WTC11 (cell line): ENCODE results near the gene IPO13. TPM values are rescaled to one million over a fixed set of nuclear protein-coding genes. Genes with fewer than 3 reads are reported as not detected.

Experiments used
- ATAC-seq: fragments of 200-7000 bp; cut with Tn5 transposase; 2 replicates; pipeline ENCODE4 v1.10.0; 2021; ENCODE audit warnings: mild to moderate bottlenecking, moderate library complexity
- CTCF ChIA-PET: fragments of 300-600 bp; sonication (Branson Sonifier 250); formaldehyde crosslinking; loops from one replicate; lab custom pipeline; 2021; ENCODE audit warnings: antibody characterized with exemption; lab: Charles Lee
- POLR2A ChIA-PET: fragments of 350-600 bp; sonication (Branson Sonifier 250); formaldehyde crosslinking; loops from one replicate; lab custom pipeline; 2021; ENCODE audit warnings: antibody characterized with exemption; lab: Charles Lee
- DNase-seq: peaks from one replicate; pipeline ENCODE4 v3.0.0; 2021; ENCODE audit warnings: low spot score
- H3K27ac Mint-ChIP-seq: 2 replicates; pipeline ENCODE4 v1.8.0; 2021; ENCODE audit warnings: mixed read lengths
- H3K27me3 Mint-ChIP-seq: 2 replicates; pipeline ENCODE4 v1.8.0; 2021; ENCODE audit warnings: low read depth, mild to moderate bottlenecking, moderate library complexity, mixed read lengths
- H3K36me3 Mint-ChIP-seq: 2 replicates; pipeline ENCODE4 v1.8.0; 2021; ENCODE audit warnings: mixed read lengths
- H3K4me1 Mint-ChIP-seq: 2 replicates; pipeline ENCODE4 v1.8.0; 2022; ENCODE audit warnings: mixed read lengths
- H3K4me3 Mint-ChIP-seq: 2 replicates; pipeline ENCODE4 v1.8.0; 2021; ENCODE audit warnings: mild to moderate bottlenecking, moderate library complexity, mixed read lengths
- H3K9me3 Mint-ChIP-seq: 2 replicates; pipeline ENCODE4 v1.8.0; 2021; ENCODE audit warnings: mixed read lengths
- ATF1 ChIP-seq: sonication (generic); formaldehyde crosslinking; IDR thresholded peaks from 2 replicates; pipeline ENCODE4 v1.8.1; 2023; ENCODE audit warnings: mild to moderate bottlenecking, moderate library complexity, missing genetic modification reagents
- GTF2I ChIP-seq: fragments of 250-450 bp; sonication (Bioruptor Pico); conservative IDR thresholded peaks from 2 replicates; pipeline ENCODE4 v1.4.0; 2021; ENCODE audit warnings: mild to moderate bottlenecking
- HMGXB4 ChIP-seq: sonication (generic); formaldehyde crosslinking; IDR thresholded peaks from 2 replicates; pipeline ENCODE4 v1.8.1; 2023; ENCODE audit warnings: mild to moderate bottlenecking, moderate library complexity, missing genetic modification reagents
- NFE2L1 ChIP-seq: sonication (generic); formaldehyde crosslinking; IDR thresholded peaks from 2 replicates; pipeline ENCODE4 v1.8.1; 2023; ENCODE audit warnings: missing genetic modification reagents
- NR2C2 ChIP-seq: sonication (generic); formaldehyde crosslinking; IDR thresholded peaks from 2 replicates; pipeline ENCODE4 v1.8.0; 2022; ENCODE audit warnings: mild to moderate bottlenecking, missing genetic modification reagents
- TEAD4 ChIP-seq: sonication (generic); formaldehyde crosslinking; IDR thresholded peaks from 2 replicates; pipeline ENCODE4 v1.8.0; 2022; ENCODE audit warnings: mild to moderate bottlenecking, missing genetic modification reagents
- ZNF416 ChIP-seq: fragments of 250-450 bp; sonication (Bioruptor Pico); IDR thresholded peaks from 2 replicates; pipeline ENCODE4 v1.9.0; 2021; ENCODE audit warnings: mild to moderate bottlenecking, inconsistent platforms
- total RNA-seq: library from RNA; stranded (reverse); gene quantifications from 3 replicates; pipeline ENCODE4 v1.2.3, GENCODE V29; 2021
- TF ChIP-seq, protein P1 (sequence below): sonication (generic); formaldehyde crosslinking; IDR thresholded peaks from 2 replicates; pipeline ENCODE4 v1.8.1; 2022; ENCODE audit warnings: low read depth, mild to moderate bottlenecking, moderate library complexity, missing genetic modification reagents, borderline replicate concordance
- TF ChIP-seq, protein P2 (sequence below): sonication (generic); formaldehyde crosslinking; IDR thresholded peaks from 2 replicates; pipeline ENCODE4 v1.8.0; 2022; ENCODE audit warnings: missing genetic modification reagents
- TF ChIP-seq, protein P3 (sequence below): sonication (generic); formaldehyde crosslinking; IDR thresholded peaks from 2 replicates; pipeline ENCODE4 v1.8.1; 2023; ENCODE audit warnings: mild to moderate bottlenecking, missing genetic modification reagents, borderline replicate concordance

The IPO13 gene
- total RNA-seq, 1 experiment from 2014 or later, result 24.2 TPM

GRCh38 chr1:43953361-43953760, 6.6 kb downstream of the IPO13 start (continued):
- TF ChIP-seq, protein P1, sequence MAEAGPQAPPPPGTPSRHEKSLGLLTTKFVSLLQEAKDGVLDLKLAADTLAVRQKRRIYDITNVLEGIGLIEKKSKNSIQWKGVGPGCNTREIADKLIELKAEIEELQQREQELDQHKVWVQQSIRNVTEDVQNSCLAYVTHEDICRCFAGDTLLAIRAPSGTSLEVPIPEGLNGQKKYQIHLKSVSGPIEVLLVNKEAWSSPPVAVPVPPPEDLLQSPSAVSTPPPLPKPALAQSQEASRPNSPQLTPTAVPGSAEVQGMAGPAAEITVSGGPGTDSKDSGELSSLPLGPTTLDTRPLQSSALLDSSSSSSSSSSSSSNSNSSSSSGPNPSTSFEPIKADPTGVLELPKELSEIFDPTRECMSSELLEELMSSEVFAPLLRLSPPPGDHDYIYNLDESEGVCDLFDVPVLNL (CRISPR knock-in tag), result no peak
- TF ChIP-seq HMGXB4 (CRISPR knock-in tag) (no peak), ATF1 (CRISPR knock-in tag) (no peak), GTF2I (no peak), ZNF416 (CRISPR knock-in tag) (no peak)

- H3K27ac Mint-ChIP-seq, result no peak overlapping the region
- no peak for ATAC-seq
- no peak for DNase-seq
- TF ChIP-seq, protein P2, sequence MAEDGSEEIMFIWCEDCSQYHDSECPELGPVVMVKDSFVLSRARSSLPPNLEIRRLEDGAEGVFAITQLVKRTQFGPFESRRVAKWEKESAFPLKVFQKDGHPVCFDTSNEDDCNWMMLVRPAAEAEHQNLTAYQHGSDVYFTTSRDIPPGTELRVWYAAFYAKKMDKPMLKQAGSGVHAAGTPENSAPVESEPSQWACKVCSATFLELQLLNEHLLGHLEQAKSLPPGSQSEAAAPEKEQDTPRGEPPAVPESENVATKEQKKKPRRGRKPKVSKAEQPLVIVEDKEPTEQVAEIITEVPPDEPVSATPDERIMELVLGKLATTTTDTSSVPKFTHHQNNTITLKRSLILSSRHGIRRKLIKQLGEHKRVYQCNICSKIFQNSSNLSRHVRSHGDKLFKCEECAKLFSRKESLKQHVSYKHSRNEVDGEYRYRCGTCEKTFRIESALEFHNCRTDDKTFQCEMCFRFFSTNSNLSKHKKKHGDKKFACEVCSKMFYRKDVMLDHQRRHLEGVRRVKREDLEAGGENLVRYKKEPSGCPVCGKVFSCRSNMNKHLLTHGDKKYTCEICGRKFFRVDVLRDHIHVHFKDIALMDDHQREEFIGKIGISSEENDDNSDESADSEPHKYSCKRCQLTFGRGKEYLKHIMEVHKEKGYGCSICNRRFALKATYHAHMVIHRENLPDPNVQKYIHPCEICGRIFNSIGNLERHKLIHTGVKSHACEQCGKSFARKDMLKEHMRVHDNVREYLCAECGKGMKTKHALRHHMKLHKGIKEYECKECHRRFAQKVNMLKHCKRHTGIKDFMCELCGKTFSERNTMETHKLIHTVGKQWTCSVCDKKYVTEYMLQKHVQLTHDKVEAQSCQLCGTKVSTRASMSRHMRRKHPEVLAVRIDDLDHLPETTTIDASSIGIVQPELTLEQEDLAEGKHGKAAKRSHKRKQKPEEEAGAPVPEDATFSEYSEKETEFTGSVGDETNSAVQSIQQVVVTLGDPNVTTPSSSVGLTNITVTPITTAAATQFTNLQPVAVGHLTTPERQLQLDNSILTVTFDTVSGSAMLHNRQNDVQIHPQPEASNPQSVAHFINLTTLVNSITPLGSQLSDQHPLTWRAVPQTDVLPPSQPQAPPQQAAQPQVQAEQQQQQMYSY (CRISPR knock-in tag), result no peak
- TF ChIP-seq TEAD4 (CRISPR knock-in tag) (no peak), NR2C2 (CRISPR knock-in tag) (no peak)
- peaks cover 12% of the 10 kb centered on the region for H3K4me1 Mint-ChIP-seq
- H3K27me3 Mint-ChIP-seq, result no peaks in the 10 kb centered on the region
- peaks cover 13% of the 10 kb centered on the region; the same call in 1 of the 2 replicates for H3K36me3 Mint-ChIP-seq
- CTCF ChIA-PET, result interaction anchor here (0.8 to 2.8 kb wide), 4 partner anchors 19 to 301 kb away, joined by 3 to 46 read pairs (median 12); partner anchors contain the start of gene ARTN
- H3K4me3 Mint-ChIP-seq, result no peak overlapping the region
- POLR2A ChIA-PET, result interaction anchor here (1.0 to 1.4 kb wide), 3 partner anchors 20 to 38 kb away, joined by 3 to 4 read pairs (median 4); no protein-coding TSS in a partner anchor
- no peaks in the 10 kb centered on the region for H3K9me3 Mint-ChIP-seq
These were observed 7.3 kb downstream of the IPO13 start for GRCh38 chr1:43954036-43954435.

DNA sequence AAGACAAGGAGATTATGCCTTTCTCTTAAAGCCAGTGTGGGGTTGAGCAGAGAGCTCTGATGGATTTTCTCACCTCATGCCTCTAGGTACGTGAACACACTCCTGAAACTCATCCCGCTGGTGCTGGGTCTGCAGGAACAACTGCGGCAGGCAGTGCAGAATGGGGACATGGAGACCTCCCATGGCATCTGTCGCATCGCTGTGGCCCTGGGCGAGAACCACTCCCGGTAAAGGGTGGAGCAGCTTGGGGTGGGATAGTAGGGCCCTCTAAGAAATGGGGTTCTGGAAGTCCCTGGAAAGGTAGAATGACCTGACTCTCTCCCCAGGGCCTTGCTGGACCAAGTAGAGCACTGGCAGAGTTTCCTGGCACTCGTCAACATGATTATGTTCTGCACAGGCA, 9.5 kb downstream of the IPO13 start:
- Mint-ChIP-seq H3K9me3 (no peaks in the 10 kb centered on the region), H3K27me3 (no peaks in the 10 kb centered on the region), H3K36me3 (peaks cover 8% of the 10 kb centered on the region; the same call in 1 of the 2 replicates), H3K4me1 (peaks cover 12% of the 10 kb centered on the region)
- DNase-seq (no peak), ATAC-seq (no peak)
- TF ChIP-seq ZNF416 (CRISPR knock-in tag), result no peak
- TF ChIP-seq NFE2L1, result no peak
- TF ChIP-seq, protein P3, sequence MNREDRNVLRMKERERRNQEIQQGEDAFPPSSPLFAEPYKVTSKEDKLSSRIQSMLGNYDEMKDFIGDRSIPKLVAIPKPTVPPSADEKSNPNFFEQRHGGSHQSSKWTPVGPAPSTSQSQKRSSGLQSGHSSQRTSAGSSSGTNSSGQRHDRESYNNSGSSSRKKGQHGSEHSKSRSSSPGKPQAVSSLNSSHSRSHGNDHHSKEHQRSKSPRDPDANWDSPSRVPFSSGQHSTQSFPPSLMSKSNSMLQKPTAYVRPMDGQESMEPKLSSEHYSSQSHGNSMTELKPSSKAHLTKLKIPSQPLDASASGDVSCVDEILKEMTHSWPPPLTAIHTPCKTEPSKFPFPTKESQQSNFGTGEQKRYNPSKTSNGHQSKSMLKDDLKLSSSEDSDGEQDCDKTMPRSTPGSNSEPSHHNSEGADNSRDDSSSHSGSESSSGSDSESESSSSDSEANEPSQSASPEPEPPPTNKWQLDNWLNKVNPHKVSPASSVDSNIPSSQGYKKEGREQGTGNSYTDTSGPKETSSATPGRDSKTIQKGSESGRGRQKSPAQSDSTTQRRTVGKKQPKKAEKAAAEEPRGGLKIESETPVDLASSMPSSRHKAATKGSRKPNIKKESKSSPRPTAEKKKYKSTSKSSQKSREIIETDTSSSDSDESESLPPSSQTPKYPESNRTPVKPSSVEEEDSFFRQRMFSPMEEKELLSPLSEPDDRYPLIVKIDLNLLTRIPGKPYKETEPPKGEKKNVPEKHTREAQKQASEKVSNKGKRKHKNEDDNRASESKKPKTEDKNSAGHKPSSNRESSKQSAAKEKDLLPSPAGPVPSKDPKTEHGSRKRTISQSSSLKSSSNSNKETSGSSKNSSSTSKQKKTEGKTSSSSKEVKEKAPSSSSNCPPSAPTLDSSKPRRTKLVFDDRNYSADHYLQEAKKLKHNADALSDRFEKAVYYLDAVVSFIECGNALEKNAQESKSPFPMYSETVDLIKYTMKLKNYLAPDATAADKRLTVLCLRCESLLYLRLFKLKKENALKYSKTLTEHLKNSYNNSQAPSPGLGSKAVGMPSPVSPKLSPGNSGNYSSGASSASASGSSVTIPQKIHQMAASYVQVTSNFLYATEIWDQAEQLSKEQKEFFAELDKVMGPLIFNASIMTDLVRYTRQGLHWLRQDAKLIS (CRISPR knock-in tag), result no peak
- TF ChIP-seq, all 79 proteins: peak for 0
- POLR2A ChIA-PET, result no interaction called here
- CTCF ChIA-PET, result no interaction called here
- Mint-ChIP-seq H3K4me3 (no peak overlapping the region), H3K27ac (no peak overlapping the region)
